GM19328 (cell line): Measurements from ENCODE around the gene CLCA2.

Experiments used
- ATAC-seq: cut with Tn5 transposase; IDR thresholded peaks from one replicate; pipeline ENCODE4 v1.9.1; 2021; ENCODE audit warnings: mild to moderate bottlenecking, moderate library complexity; ENCODE audit not compliant: unreplicated experiment

CLCA2 gene

GRCh38 chr1:86429835-86430234 is 5.9 kb downstream of the CLCA2 start:
- no peak for ATAC-seq

GRCh38 chr1:86430376-86430775 is 6.4 kb downstream of the CLCA2 start:
- ATAC-seq: no peak

GRCh38 chr1:86434059-86434458 is 10.1 kb downstream of the CLCA2 start:
- no peak for ATAC-seq

DNA sequence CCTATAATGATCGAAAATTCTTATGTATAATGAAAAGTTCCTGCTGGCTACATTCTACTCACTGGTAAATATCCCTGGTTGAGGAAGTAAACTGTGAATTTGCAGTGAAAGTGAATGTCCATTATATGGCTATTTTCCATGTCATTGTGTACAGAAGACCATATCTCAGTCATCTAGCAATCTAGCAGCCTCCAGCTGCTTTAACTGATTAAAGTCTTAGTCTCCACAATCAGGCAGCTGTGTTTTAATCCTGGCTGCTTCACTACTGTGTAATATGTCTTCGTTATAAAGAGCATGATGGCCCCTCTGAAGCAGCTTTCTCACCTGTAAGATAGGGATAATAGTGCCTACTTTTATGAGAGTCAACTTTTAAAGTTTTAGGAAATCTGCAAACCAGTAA is 11.4 kb downstream of the CLCA2 start:
- ATAC-seq: no peak

- ATAC-seq: no peak
These were observed 12.1 kb downstream of the CLCA2 start for GRCh38 chr1:86436041-86436440.

DNA sequence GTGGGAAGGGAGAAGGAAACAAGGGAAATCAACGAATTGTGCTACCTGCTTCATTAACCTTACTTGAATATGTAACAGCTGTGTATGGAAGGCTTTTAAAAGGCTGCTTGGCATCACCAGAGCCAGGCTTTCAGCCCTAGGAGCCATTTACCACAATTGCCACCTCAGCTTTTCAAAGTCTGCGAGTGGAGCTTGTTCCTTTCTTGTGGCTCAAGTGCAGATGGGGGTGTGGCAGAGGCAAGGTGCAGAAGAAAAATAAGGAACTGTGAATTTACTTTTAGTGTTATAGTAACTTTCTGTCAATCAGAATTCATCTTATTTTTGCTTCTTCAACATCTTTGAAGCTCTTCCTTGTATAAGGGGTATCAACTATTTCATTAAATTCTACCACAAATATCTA is 17.6 kb downstream of the CLCA2 start:
- no peak for ATAC-seq

- no peak for ATAC-seq
These were observed 18.0 kb downstream of the CLCA2 start for GRCh38 chr1:86441997-86442396.

DNA sequence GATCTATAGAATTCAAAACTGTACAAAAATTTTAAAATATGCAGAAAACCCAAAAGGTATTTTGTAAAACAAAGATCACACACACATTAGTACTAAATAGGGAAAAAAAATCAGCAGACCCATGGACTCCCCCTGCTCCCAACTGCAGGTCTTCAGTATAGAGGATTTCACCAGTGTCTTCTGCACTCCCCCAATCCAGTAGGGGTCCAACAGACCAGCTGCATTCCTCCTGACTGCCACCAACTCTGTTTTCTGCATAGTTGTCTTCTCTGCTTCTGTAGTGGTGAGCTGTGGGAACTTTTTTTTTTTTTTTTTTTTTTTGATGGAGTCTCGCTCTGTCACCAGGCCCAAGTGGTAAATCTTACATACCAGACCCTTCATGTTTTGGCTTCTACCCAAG is 21.9 kb downstream of the CLCA2 start:
- no peak for ATAC-seq

DNA sequence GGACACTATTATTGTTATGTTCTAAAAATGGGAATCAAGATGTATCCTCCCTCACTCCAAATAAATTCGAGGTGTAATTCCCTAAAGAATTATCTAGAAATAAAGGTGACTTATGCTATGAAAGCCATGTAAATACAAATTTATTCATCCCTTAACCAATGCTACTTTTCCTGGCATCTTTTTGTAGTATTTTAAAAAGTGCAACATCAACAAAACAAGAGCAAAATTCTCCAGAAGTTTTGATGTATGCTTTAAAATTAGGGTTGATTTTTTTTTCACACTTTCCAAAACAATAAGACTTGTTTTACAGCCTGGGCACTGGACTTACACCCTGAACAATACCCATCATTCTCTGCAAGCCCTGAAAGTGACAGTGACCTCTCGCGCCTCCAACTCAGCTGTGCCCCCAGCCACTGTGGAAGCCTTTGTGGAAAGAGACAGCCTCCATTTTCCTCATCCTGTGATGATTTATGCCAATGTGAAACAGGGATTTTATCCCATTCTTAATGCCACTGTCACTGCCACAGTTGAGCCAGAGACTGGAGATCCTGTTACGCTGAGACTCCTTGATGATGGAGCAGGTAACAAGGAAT is 23.3 kb downstream of the CLCA2 start:
- ATAC-seq: no peak

DNA sequence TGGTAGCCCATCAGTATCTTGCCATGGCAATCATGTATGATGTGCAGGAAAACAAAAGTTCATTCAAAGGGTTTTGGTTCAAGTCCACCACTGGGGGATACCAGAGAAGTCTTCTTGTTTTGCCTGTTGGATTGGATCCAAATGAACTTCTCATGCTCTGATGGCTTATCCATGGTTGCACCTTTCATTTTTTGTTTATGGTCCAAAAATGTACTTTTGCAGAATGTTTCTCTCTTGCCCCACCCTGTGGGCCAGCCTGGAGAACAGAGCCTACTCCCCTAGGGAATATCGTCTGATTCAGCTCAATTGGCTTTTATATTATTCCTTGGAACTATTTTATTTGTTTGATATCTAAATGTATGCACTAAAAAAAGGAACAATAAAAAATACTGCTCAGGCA is 24.7 kb downstream of the CLCA2 start:
- ATAC-seq: no peak

DNA sequence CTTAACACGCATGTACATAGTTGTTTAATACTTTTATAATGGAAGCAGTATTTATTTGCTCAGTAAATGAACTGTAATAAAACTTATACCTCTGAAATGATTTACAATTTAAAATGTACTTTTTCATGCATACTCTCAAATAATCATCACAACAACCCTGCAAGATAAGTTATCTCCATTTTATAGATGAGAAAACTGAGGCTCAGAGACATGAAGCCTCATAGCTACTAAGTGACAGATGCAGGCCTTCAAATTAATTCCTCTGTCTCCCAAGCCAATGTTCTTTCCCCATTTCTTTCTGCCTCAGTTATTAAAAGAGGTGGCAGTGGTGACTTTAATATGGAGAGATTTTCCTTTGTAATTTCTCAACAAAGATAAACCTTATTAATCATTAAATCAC is 25.1 kb downstream of the CLCA2 start:
- no peak for ATAC-seq

DNA sequence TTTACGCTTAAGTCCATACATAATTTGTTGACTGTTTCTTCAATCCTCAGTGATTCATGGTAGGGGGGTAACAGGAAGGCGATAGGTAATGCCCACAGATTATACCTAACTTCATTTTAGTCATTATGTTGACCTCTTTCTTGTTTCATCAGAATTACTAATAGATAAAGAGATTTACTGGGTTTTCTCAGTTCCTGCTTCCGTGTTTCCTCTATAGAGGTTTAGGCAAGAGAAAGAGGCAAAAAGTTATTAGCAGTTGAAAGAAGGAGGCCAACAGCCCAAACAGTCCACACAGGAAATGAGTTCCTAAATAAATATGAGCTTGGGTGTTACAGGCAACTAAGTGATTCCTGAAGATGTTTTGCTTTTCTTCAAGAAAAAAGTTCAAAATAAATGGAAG is 26.9 kb downstream of the CLCA2 start:
- no peak for ATAC-seq

DNA sequence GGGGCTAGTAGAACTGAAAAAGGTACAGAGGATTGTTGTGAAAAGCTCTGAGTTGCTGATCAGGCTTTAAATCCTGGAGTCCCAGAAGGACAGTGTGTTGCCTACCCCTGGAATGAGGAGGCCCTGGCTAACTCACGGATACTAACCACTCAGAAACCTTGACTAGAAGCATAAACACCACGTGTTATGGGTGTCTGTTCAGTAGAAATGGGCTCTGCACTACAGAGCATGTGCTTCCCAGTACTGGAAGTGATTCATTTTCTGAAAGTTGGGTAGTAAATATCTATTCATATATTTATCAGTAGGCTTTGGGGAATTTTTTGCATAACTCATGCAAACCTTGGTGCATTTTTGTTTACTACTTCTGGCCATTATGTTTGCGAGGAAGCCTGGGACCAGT is 29.7 kb downstream of the CLCA2 start:
- no peak for ATAC-seq

GRCh38 chr1:86455073-86455472 is 31.1 kb downstream of the CLCA2 start:
- ATAC-seq: no peak

DNA sequence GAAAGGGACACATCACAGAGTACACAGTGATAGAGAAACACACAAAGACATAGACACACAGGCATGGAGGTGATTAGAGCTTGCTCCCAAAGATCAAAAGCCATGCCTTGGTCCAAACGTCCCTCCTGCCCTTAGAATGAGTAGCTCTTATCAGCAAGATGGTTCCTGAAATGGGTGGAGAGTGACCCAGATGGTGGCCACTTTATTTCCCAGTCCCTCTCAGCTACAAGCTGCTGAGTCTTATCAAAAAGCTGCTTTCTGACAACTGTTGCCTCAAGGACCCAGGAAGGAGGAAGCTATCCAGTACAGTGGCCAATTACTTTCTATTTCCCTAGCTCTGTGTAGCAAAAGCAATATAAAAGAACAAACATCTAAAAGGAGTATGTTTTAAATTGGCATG is 37.0 kb downstream of the CLCA2 start:
- no peak for ATAC-seq

GRCh38 chr1:86461482-86461881 is 37.5 kb downstream of the CLCA2 start:
- ATAC-seq: no peak

- no peak for ATAC-seq
These were observed 40.8 kb downstream of the CLCA2 start for GRCh38 chr1:86464819-86465218.

- ATAC-seq: no peak
These were observed 42.3 kb downstream of the CLCA2 start for GRCh38 chr1:86466109-86466844.

DNA sequence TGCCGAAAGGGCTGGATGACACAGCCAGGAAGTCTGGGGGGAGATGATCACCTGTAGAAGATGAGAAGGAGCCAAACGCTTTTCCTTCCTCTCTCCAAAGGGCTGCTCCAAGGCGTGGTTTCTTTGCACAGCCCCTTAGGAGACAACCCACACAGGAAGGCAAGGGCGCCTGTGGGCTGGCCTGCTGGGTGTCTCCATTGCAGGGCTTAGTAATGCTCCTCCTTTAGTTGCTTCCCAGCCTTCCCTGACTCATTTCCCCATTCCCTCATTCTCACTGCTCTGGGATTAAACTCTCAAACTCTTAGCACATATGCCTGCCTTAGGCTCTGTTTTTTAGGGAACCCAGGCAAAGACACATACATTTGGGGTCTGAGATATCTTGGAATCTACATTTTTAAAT is 43.0 kb downstream of the CLCA2 start:
- ATAC-seq: no peak

- no peak for ATAC-seq
These were observed 44.6 kb downstream of the CLCA2 start, which contains the start of gene CLCA1 for GRCh38 chr1:86468501-86468977. TSS of gene CLCA1 (plus strand) at chr1:86468927. CDS start at chr1:86468972, 45 bp downstream.

DNA sequence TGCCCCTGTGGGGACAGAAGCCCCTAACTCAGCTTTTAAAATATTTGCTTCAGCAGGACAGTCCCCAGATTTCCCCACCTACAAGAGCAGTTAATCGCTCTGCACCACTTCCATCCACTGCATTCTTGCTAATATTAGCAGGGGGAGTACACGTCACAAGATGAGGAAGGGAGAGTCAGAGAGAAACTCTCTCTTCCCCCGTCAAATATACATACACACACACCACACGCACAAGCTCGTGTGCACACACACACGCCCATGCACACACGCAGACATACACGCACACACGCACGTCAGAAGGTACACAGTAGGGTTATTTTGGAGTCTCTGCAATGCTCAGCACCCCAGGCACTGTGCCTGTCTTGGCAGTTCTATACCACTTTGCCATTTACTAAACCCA is 46.9 kb downstream of the CLCA2 start:
- peak; percentile 46 for ATAC-seq

GRCh38 chr1:86471291-86471690 is 47.3 kb downstream of the CLCA2 start:
- no peak for ATAC-seq

GRCh38 chr1:86472152-86472551 is 48.2 kb downstream of the CLCA2 start:
- no peak for ATAC-seq
